ENCODE data around the gene TTC12.

The TTC12 gene, protein sequence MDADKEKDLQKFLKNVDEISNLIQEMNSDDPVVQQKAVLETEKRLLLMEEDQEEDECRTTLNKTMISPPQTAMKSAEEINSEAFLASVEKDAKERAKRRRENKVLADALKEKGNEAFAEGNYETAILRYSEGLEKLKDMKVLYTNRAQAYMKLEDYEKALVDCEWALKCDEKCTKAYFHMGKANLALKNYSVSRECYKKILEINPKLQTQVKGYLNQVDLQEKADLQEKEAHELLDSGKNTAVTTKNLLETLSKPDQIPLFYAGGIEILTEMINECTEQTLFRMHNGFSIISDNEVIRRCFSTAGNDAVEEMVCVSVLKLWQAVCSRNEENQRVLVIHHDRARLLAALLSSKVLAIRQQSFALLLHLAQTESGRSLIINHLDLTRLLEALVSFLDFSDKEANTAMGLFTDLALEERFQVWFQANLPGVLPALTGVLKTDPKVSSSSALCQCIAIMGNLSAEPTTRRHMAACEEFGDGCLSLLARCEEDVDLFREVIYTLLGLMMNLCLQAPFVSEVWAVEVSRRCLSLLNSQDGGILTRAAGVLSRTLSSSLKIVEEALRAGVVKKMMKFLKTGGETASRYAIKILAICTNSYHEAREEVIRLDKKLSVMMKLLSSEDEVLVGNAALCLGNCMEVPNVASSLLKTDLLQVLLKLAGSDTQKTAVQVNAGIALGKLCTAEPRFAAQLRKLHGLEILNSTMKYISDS

DNA sequence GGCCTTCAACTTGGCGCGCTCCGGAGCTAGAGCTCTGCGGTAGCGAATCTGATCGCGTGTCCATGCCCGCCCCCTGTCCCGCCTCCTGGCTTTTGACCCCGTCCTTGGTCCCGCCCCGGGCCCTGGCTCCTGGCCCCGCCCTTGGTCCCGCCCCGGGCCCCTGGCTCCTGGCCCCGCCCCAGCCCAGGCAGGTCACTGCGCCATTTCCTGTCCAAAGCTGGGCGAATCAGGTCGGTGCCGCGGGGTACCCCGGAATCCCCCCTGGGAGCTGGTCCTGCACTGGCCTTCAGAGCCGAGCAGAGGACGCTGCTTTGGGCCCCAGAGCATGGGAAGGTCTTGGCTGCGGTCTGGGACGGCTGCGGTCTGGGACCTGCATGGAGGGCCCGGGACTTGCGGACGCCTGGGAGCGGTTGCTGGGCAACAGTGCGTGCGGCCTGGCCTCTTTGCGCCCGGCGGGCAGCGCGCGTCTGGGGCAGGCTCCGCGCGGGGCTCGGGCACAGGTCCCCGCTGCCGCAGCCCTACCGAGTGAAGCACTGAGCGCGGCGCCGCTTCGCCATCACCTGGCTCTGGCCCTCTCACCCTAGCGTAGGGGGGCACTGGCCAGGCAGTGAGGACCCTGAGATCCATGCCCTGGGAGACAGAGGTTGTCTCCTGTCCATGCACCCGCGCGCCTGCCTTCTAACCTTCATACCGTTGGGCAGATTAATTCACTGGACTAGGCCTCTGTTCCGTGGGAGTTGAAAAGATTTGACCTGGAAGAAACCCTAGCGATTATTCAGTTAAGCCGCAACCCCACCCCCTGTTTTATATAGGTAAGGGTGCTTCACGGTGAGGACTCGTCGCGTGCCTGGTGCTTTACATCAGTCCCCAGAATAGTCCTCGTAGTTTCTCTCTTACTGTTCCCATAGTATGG, at the start of gene TTC12:
Gene TTC12 (plus strand): TSS at position 195 of the 913 bp plus-strand sequence. CDS start 1,675 bp downstream, outside the sequence.
- DNase-seq (ENCODE audit: insufficient read length, low spot score): peak; percentile 85
- peak; percentile 90 for FAIRE-seq

DNA sequence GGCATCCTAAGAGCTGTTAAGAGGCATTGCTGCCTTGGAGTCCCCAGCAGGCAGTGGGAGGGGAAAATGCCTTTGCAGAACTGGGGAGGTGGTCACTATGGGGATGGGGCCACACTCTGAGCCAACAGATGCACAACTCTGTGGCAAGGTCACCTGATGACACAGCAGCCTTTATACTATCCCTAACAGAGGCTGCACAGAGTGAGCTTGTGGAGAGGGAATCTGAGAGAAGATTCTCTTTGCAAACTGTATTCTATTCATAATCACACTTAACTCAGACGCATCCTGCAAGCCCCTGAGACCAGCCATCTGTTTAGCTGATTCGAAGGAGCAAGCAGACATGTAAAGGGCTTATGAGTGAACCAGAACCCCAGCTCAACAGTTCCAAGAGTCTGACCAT, 49.0 kb upstream of the TTC12 start:
- no peak for FAIRE-seq
- DNase-seq (ENCODE audit: insufficient read length, low spot score): no peak

DNA sequence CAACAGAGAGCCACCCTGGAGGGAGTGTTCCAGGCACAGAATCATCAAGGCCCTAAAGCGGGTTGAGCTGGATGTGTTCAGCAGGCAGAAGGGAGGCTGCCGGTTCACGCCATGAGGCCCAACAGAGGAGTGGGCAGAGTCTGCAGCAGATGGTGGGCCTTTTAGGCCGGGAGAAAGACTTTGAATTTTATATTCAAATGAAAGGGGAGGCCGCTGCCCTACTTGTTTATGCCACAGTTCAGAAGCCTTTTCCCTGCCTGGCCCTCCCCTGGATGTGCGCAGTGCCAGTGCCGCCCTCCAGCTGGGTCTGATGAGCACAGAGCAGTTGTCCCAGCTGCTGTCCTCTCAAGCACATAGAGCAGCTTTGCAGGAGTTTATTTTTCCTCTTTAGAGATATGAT, 46.9 kb upstream of the TTC12 start:
- DNase-seq (ENCODE audit: insufficient read length, low spot score) (no peak), FAIRE-seq (no peak)

DNA sequence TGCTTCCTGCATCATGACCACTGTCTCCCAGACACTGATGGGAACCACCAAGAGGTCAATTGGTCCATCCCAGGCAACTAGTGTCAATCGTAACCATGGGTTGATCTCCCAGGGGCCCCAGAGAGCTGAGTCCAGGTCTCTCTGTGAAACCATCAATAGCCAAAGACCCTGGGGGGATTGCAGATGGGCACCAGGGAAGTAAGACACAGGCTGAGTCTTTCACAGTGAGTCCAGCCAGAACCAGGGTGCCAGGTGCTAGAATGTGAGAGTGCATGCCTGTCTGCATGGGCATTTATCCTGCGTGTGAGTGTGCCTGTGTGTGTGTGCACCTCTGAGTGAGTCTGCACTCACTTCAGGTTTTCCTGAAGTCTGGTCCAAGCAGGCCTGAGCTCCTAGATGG, 45.3 kb upstream of the TTC12 start:
- DNase-seq (ENCODE audit: insufficient read length, low spot score) (no peak), FAIRE-seq (no peak)

DNA sequence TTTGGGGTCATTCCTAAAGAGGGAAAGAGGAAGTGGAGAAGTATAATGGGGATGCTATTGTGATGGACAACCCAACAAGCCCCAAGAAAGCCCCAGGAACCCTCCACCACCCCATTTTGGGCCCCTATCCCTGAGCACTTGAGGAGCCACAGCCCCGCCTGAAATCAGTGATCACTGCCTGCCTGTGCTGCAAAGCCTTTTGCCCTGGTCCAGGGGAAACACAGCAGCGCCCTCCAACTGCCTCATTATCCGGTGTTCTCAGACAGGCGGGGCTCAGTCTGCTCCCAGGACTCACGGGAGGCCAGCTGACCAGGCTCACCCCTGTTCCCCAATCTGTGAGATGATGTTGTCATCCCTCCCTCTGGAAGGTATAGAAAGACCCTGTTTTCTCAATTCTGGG, 44.7 kb upstream of the TTC12 start:
- DNase-seq (ENCODE audit: insufficient read length, low spot score) (no peak), FAIRE-seq (no peak)

DNA sequence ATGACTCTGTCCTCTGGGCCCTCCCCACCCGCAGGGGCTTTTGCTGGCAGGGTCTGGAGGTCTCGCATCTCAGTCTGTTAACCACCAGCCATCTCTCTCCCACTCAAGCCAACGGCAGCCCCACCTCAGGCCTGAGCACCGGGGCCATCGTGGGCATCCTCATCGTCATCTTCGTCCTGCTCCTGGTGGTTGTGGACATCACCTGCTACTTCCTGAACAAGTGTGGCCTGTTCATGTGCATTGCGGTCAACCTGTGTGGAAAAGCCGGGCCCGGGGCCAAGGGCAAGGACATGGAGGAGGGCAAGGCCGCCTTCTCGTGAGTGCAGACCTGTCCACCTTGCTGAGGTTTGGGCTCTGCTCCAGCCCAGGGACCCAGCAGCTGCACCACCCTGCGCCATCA, 44.3 kb upstream of the TTC12 start:
- FAIRE-seq: no peak

DNA sequence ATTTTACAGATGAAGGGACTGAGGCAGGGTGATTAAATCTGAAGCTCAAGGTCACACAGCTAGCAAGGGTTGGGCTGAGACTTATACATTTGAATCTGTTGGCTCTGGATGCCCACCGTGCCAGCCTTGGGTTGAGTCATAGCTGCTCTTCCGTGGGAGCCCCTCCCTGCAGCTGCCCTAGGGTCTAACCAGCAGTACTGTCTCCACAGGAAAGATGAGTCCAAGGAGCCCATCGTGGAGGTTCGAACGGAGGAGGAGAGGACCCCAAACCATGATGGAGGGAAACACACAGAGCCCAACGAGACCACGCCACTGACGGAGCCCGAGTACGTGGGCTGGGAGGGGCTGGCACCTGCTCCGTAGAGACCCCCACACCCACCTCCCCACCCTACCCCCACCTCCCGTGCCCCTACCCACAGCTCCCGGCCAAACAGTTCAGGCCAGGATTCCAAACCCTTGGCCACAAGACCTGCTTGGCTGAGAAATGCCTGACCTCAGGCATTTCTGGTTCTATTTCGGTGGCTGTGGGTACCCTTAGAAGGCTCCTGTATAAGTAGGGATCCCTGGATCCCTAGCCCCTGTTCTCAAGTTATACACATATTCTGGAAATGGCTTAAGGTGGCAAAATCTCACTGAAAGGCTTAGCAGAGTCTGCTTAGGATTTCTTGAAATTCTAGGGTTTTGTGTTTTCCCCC, 42.7 kb upstream of the TTC12 start:
- DNase-seq (ENCODE audit: insufficient read length, low spot score) (no peak), FAIRE-seq (no peak)

More for the DNA sequence above, 44.3 kb upstream of the TTC12 start:
- no peak for DNase-seq (ENCODE audit: insufficient read length, low spot score)

DNA sequence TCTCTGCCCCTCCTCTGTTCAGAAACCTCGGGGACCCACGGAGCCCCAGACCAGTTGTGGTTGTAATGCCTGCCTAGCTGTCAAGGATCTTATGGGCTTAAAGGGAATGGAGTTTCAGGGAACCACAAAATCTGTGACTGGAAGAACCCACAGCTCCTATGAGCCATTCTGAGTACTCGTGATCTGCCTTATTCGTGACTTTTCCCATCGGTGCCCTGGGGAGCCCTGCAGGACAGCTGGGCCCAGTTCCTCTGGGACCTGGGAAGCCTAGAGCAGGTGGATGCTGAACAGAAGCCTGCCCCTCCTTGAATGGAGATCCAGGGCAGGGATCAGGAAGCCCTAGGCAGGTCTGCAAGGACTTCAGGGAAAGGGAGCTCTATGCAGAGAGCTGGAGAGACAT, 42.1 kb upstream of the TTC12 start:
- FAIRE-seq (no peak), DNase-seq (ENCODE audit: insufficient read length, low spot score) (no peak)

DNA sequence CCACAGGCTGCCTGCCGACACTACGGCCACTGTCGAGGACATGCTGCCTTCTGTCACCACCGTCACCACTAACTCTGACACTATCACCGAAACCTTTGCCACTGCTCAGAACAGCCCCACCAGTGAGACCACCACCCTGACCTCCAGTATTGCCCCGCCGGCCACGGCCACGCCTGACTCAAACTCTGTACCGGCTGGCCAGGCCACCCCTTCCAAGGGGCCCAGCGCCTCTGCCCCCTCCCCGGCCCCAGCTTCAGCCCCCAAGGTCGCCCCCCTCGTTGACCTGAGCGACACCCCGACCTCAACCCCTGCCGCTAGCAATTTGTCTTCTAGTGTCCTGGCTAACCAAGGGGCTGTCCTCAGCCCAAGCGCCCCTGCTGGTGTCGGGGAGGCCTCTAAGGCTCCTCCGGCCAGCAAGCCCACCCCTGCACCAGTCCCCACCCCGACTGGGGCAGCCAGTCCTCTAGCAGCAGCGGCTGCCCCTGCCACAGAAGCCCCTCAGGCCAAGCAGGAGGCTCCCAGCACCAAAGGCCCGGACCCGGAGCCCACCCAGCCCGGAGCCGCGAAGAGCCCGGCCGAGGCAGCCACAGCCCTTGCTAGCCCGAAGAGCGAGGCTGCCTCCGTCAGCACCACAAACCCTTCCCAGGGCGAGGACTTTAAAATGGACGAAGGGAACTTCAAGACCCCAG, 41.3 kb upstream of the TTC12 start:
- DNase-seq (ENCODE audit: insufficient read length, low spot score) (no peak), FAIRE-seq (no peak)

DNA sequence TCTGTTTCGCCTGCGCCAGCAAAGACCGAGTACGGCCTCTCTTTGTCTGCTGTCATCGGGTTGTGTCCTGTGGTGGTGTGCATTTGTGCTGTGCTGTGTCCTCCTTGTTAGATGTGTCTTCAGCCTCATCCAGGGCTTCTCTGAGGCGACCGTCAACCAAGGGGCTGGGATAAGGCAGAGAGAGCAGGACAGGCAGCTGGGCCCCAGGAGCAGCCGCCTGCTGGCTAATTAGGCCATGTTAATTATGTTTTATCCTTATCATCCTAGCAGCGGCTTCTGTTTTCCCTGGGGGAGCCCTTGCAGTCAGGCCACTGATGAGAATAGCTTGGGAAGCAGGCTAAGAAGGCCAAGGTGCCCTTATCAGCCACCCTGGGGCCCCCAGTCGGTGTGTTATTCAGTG, 40.7 kb upstream of the TTC12 start:
- DNase-seq (ENCODE audit: insufficient read length, low spot score) (no peak), FAIRE-seq (no peak)

DNA sequence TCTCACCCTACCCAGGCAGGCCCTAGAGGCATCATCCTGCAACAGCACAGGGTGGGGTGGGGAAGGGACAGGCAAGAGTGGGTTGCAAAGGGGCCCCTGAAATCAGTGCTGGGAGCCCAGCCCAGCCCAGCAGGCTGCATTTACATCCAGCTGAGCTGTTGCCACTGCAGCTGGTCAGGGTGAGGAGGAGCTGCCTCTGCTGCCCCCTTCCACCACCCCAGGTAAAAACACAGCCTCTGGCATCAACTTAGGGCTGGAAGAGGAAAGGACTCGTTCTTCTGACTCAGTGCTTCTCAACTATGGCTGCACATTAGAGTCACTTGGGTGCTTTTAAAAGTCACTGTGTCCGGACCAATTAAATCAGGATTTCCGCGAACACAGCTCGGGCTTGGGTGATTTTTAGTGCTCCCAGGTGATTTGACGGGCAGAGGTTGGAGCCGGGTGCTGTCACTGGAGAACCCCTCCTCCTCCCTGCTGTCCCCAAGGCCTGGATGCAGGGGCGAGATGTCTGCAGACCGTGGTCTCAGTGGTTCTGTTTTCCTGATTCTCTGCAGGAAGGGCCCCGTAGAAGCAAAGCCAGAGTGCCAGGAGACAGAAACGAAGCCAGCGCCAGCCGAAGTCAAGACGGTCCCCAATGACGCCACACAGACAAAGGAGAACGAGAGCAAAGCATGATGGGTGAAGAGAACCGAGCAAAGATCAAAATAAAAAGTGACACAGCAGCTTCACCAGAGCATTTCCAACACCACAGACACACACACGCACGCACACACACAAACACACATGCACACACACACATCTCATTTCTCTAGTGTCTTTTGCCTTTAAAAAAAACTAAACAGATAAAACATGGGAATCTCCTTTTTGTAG, 39.4 kb upstream of the TTC12 start:
- DNase-seq (ENCODE audit: insufficient read length, low spot score) (no peak), FAIRE-seq (no peak)

DNA sequence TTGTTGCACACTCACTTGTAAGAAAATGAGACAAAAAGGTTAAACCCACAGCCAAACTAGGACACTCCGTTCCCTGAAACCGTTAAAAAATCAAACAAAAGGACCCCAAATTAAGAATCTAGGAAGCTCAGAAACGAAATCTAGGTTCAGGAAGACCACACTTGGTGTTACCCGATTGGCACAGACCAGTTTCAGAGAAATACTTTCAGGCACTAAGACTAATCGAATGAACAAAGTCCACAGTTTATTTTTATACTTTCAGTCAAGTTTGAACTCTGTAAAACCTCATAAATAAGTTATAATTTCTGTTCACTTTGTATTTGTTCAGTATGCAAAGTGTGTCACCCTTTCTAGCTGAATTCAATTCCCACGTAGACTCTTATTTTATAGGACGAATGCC, 38.8 kb upstream of the TTC12 start:
- FAIRE-seq: no peak
- no peak for DNase-seq (ENCODE audit: insufficient read length, low spot score)

DNA sequence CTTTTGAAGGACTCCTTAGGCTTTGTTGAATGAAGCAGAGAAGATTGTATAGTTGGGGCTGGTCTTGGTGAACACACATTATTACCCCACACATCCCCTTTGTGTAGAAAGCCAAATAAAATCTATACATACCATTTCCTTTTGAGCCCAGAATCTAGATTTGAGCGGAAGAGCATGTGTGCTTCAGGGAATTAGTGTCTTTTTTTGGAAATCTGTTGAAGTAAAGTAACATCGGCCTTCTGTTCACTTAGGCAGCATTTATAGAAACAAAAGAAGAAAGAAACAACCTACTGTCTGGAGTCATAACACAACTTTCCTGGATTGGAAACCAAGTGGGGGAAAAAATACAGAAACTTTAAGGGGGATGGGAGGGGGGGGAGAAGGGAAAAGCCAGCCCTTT, 37.9 kb upstream of the TTC12 start:
- FAIRE-seq: no peak

DNA sequence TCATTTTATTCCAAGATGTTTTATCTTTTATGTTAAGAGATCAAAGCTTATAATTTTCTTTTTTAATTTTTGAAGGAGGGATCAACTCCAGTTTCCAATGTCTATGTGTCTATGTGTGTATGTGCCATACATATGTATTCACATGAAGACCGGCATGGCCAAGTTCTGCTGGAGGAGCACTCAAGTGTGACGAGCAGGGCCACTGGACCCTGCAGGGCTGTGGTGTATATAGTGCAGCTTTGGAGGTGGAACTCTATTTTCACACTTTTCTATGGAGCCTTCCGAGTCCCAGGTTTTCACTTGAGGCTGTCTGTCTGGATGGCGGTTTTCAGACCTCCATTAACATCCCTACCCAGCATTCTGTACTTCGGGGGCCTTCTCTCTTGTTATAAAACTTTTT, 36.5 kb upstream of the TTC12 start:
- DNase-seq (ENCODE audit: insufficient read length, low spot score) (no peak), FAIRE-seq (no peak)

More for the DNA sequence above, 37.9 kb upstream of the TTC12 start:
- DNase-seq (ENCODE audit: insufficient read length, low spot score): no peak

DNA sequence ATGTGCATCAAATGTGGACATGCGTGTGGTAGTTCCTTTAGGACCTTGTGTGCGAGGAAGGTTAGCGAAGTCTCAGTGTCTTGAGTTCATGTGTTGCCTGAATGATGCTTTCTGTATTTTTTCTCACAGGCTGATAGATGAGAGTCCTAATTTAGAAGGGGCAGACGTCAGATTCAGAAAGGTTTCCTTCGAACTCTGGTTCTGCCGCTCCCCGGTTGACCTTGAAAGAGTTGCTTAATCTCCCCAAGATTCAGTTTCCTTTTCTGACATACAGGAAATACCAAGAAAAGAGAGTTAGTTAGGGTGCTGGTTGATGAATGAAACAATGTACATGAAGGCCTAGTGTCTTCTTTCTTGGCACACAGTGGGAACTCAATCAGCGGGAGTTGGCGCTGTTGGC, 35.9 kb upstream of the TTC12 start:
- no peak for DNase-seq (ENCODE audit: insufficient read length, low spot score)
- no peak for FAIRE-seq

DNA sequence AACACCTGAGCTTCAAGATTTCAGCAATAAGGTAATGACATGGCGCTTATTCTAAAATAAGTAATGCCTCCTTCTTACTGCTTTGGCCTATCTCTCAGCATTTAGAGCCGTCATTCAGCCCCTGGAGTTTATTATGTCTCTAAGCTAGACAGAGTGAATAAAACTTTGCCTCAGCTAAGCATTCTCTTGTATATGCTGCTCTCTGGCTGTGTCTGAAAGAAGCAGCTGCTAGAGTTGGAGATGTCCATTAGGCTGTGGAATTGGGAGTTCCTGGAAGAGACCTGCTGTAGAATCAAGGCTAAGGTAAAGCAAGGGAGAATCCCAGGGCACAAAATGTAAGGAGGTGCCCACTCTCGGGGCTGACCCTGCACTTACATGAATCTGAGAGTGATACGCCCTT, 35.5 kb upstream of the TTC12 start:
- FAIRE-seq: no peak
- DNase-seq (ENCODE audit: insufficient read length, low spot score): no peak

DNA sequence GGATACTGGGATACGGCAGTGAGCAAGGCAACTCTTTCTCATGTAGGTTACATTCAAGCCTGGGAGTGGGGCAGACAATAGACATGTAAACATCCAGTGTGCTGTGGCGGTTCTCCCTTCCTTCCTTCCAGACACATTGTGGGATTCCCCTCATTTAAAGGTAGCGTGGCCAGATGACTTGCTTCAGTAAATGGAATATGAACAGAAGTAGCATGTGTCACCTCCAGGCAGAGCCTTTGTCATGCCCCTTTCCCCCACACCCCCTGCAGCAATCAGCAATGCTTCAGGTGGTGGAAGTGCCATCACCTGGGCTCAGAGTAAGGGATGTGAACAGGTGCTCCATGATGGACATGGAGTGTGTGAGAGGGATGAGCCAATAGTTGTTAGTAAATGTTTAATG, 34.8 kb upstream of the TTC12 start:
- FAIRE-seq (no peak), DNase-seq (ENCODE audit: insufficient read length, low spot score) (no peak)

DNA sequence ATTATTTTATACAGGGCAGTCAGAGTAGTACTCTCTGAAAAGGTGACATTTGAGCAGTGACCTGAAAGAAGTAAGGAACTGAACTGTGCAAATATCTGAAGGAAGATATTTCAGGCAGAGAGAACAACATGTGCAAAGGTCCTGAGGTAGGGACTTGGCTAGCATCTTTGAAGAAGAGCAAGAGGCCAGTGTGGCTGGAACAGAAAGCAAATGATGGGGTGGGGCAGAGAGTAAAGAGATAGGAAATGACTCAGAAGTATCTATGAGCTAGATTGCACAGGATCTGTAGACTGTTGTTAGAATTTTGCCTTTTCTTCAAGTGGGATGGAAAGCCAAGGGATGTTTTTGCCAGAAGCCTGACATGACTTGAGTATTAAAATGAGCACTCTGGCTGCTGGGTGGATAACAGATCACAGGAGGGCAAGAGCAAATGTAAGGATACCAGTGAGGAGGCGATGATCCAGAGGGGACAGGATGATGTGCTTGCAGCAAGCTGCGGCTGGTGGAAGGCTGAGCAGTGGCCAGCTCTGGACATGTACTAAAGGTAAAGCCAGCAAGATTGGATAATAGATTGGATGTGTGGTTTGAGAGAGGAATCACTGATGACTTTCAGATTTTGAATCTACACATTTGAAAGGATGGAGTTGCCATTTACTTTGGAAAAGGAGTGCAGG, 33.2 kb upstream of the TTC12 start:
- no peak for FAIRE-seq
- no peak for DNase-seq (ENCODE audit: insufficient read length, low spot score)
